Uterus (tissue), 4 donors: ENCODE results near the gene RTCA. TPM values are rescaled to one million over a fixed set of nuclear protein-coding genes. Genes with fewer than 3 reads are reported as not detected.
A peak's percentile ranks its signal among the peaks of the same experiment; 100 is the strongest.
"Not testable (repeated sequence)": the region's sequence is repeated elsewhere in the genome, so short reads cannot be mapped to it uniquely, and the experiment has no call there.

Experiments
- DNase-seq, 2 donors: peaks; one replicate each; pipeline ENCODE4 v3.0.0-alpha.2; 2019 to 2020
- H3K27ac ChIP-seq, 2 donors: fragments of 200-600 bp; sonication (generic); 1 replicate in 1 of 2; 2 replicates in 1 of 2; pipeline ENCODE4 v1.5.1; 2016 to 2018
- H3K27me3 ChIP-seq, 2 donors: fragments of 200-600 bp; sonication (generic); one replicate each; pipeline ENCODE4 v1.5.1; 2018 to 2019; ENCODE audit warnings: control low read depth in 1 of 2
- H3K36me3 ChIP-seq, 2 donors: fragments of 200-600 bp; sonication (generic); one replicate each; pipeline ENCODE4 v1.5.1; 2019; ENCODE audit warnings: control low read depth in 1 of 2
- H3K4me1 ChIP-seq, 2 donors: fragments of 200-600 bp; sonication (generic); one replicate each; pipeline ENCODE4 v1.5.1; 2018 to 2019; ENCODE audit warnings: control low read depth in 1 of 2
- H3K4me3 ChIP-seq, 2 donors: fragments of 200-600 bp; sonication (generic); 1 replicate in 1 of 2; 2 replicates in 1 of 2; pipeline ENCODE4 v1.5.1; 2018 to 2019; ENCODE audit warnings: mild to moderate bottlenecking in 1 of 2
- H3K9me3 ChIP-seq, 2 donors: fragments of 200-600 bp; sonication (generic); one replicate each; pipeline ENCODE4 v1.5.1; 2019; ENCODE audit warnings: control low read depth in 1 of 2
- CTCF ChIP-seq, 4 experiments: fragments of 200-600 bp in 2 of 4; fragments of 450-650 bp in 2 of 4; sonication (generic) in 2 of 4; IDR thresholded peaks; one replicate each; pipeline ENCODE4 v1.5.1; 2016 to 2019; ENCODE audit warnings: antibody characterized with exemption in 4 of 4, mild to moderate bottlenecking in 2 of 4, moderate library complexity in 1 of 4
- POLR2A ChIP-seq, 2 donors: fragments of 450-650 bp; IDR thresholded peaks; one replicate each; pipeline ENCODE4 v1.6.1; 2016; ENCODE audit warnings: antibody characterized with exemption in 2 of 2, mild to moderate bottlenecking in 1 of 2, moderate library complexity in 1 of 2
- intact Hi-C: fragments of 100-400 bp; cut with DNase I; formaldehyde crosslinking; loops from one replicate; pipeline ENCODE4 v1.15.1; 2023; ENCODE audit warnings: low total_unique reads
- total RNA-seq, 4 donors: library from RNA; depleted of rRNA in 3 of 4; stranded (reverse); fragments of >200 nt in 3 of 4; gene quantifications; one replicate each; pipeline versions ENCODE4 v1.1.0 to v1.2.4, GENCODE V29; 2014 to 2023
- donor health status: DM: yes; HTN: yes; CAD: no.

The RTCA gene
- total RNA-seq, 4 donors from 2014 or later: 8.7 to 29.5 (median 14.8) TPM

- Histone ChIP-seq H3K9me3 (no peaks in the 10 kb centered on the region), H3K4me3 (no peak overlapping the region), H3K4me1 (no peaks in the 10 kb centered on the region), H3K27me3 (no peaks in the 10 kb centered on the region), H3K27ac (no peak overlapping the region), H3K36me3 (no peaks in the 10 kb centered on the region)
- DNase-seq: no peak
- intact Hi-C loops: no loop called here
- TF ChIP-seq POLR2A (IDR thresholded peaks at IDR 0.05) (no peak), CTCF (IDR thresholded peaks at IDR 0.05) (no peak)
Measured at GRCh38 chr1:100261686-100262085, 4.3 kb upstream of the RTCA start.

- DNase-seq, H3K9me3 ChIP-seq, H3K4me1 ChIP-seq, H3K27ac ChIP-seq, H3K36me3 ChIP-seq, intact Hi-C loops, H3K4me3 ChIP-seq, H3K27me3 ChIP-seq: not testable (repeated sequence)
Measured at GRCh38 chr1:100264081-100264480, 1.9 kb upstream of the RTCA start.

DNA sequence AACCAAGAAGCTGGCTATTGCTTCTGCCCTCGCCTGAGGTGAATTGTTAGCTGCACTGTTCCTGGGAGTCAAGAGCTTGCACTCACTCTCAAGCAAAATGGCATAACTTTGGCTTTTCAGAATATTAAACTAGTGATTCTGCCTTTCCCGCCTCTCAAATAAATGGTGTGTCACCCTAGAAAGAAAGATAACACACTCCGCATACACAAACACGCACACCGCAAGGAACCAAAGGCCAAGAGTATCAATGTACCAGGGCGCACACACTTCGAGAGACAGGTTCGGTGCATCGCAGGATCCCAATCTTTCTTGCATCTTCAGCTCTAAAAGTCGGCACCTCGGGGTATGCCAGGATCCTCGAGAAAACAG is 470 bp upstream of the RTCA start:
- Histone ChIP-seq H3K27ac (peak overlapping the region; percentile 79 to 83), H3K27me3 (no peaks in the 10 kb centered on the region), H3K9me3 (no peaks in the 10 kb centered on the region), H3K36me3 (no peaks in the 10 kb centered on the region), H3K4me3 (peak overlapping the region; percentile 68 to 99), H3K4me1 (no peaks in the 10 kb centered on the region)
- no peak for DNase-seq
- intact Hi-C loops: no loop called here
- TF ChIP-seq POLR2A (IDR thresholded peaks at IDR 0.05) (no peak), CTCF (IDR thresholded peaks at IDR 0.05) (no peak)

DNA sequence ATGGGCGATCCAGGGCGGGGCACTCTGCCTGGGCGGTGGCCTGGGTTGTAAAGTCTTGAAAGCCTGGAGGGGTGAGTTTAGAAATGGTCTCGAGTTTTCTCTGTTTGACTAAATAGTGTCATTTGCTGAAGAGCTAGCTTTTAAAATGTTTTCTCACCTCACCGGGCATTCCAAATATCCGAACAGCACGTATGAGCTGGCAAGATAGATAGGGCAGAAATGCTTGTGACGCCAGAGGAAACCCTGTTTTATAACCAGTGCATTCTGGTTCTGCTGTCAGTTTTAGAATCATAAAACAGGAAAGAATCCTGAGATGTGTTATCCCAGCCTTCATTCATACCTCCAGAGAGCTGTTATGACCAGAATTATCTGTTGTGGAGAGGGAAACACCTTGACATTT is 725 bp downstream of the RTCA start:
- no peaks in the 10 kb centered on the region for H3K4me1 ChIP-seq
- H3K27ac ChIP-seq: peak overlapping the region; percentile 79 to 83
- no peaks in the 10 kb centered on the region for H3K27me3 ChIP-seq
- no peaks in the 10 kb centered on the region for H3K9me3 ChIP-seq
- peak overlapping the region; percentile 68 to 99 for H3K4me3 ChIP-seq
- intact Hi-C loops: no loop called here
- TF ChIP-seq CTCF (IDR thresholded peaks at IDR 0.05) (no peak), POLR2A (IDR thresholded peaks at IDR 0.05) (no peak)
- no peak for DNase-seq
- no peaks in the 10 kb centered on the region for H3K36me3 ChIP-seq

GRCh38 chr1:100267284-100267683 is 1.3 kb downstream of the RTCA start:
- TF ChIP-seq CTCF (IDR thresholded peaks at IDR 0.05) (no peak), POLR2A (IDR thresholded peaks at IDR 0.05) (no peak)
- no peak for DNase-seq
- Histone ChIP-seq H3K27ac (no peak overlapping the region), H3K27me3 (no peaks in the 10 kb centered on the region), H3K4me1 (no peaks in the 10 kb centered on the region), H3K36me3 (no peaks in the 10 kb centered on the region), H3K4me3 (peak overlapping the region in 1 of 2 donors; percentile 68), H3K9me3 (no peaks in the 10 kb centered on the region)
- intact Hi-C loops: no loop called here

DNA sequence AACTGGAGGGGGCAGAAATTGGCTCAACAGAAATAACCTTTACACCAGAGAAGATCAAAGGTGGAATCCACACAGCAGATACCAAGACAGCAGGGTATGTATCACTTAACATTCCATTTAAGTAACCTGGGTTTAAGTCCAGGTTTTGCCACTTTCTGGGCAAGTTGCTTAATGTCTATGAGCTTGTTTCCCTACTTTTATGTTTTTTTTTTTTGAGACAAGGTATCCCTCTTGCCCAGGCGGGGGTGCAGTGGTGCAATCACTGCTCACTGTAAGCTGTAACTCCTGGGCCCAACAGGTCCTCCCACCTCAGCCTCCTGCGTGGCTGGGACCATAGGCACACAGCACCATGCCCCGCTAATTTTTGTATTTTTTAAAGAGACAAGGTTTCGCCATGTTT is 2.2 kb downstream of the RTCA start:
- Histone ChIP-seq H3K27me3 (no peaks in the 10 kb centered on the region), H3K27ac (no peak overlapping the region), H3K36me3 (no peaks in the 10 kb centered on the region), H3K9me3 (no peaks in the 10 kb centered on the region), H3K4me1 (no peaks in the 10 kb centered on the region), H3K4me3 (no peak overlapping the region)
- intact Hi-C loops: no loop called here
- TF ChIP-seq POLR2A (IDR thresholded peaks at IDR 0.05) (no peak), CTCF (IDR thresholded peaks at IDR 0.05) (no peak)
- no peak for DNase-seq
